ENCODE measurements around the gene RAB34.

Gene RAB34

GRCh38 chr17:28706471-28707338 lies 11.0 kb downstream of the RAB34 start:
- H3K4me1 Mint-ChIP-seq, result peaks cover 9% of the 10 kb centered on the region
- ATAC-seq (replicated peaks; ENCODE audit: extremely low read depth, poor library complexity, severe bottlenecking) (no peak), DNase-seq (ENCODE audit: low spot score in 2 of 2) (no peak)
- no peaks in the 10 kb centered on the region for H3K9me3 Mint-ChIP-seq
- H3K27ac Mint-ChIP-seq (ENCODE audit: low read depth), result no peak overlapping the region
- H3K27me3 Mint-ChIP-seq, result no peaks in the 10 kb centered on the region
- no peak overlapping the region for H3K4me3 Mint-ChIP-seq
- H3K36me3 Mint-ChIP-seq (ENCODE audit: insufficient read depth), result peaks cover 13% of the 10 kb centered on the region

GRCh38 chr17:28705728-28706334 lies 11.8 kb downstream of the RAB34 start:
- H3K9me3 Mint-ChIP-seq, result no peaks in the 10 kb centered on the region
- peak overlapping the region; percentile 53 for H3K27ac Mint-ChIP-seq (ENCODE audit: low read depth)
- DNase-seq (ENCODE audit: low spot score in 2 of 2) (no peak), ATAC-seq (replicated peaks; ENCODE audit: extremely low read depth, poor library complexity, severe bottlenecking) (no peak)
- peaks cover 6% of the 10 kb centered on the region for H3K4me1 Mint-ChIP-seq
- H3K27me3 Mint-ChIP-seq, result no peaks in the 10 kb centered on the region
- no peak overlapping the region for H3K4me3 Mint-ChIP-seq
- peaks cover 18% of the 10 kb centered on the region for H3K36me3 Mint-ChIP-seq (ENCODE audit: insufficient read depth)

DNA sequence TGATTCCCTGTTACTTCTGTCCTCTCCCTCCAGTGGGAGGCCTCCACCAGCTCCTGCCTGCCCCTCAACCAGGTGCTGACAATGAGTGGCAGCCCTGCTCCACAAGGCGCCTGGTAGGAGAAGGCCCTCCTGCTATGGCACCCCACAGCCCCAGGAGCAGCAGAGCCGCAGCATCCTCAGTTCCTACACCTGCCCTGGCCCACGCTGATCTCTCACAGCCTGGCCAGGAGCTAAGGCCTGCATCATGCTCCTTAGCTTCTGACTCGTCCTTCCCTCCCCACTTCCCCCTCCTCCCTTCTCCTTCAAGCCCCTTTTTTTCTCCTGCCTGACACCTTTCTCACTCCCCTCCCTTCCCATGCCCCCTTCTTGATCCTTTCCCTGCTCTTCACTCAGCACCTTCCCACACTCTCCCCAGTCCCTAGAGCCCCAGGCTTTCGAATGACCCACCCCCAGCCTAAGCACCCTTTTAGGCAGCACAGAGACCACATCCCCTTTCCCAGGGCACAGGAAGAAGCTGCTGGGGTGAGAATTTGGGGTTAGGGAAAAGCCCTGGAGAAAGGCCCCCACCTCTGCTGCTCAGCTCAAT lies 12.5 kb downstream of the RAB34 start:
- DNase-seq (ENCODE audit: low spot score in 2 of 2), result no peak
- no peaks in the 10 kb centered on the region for H3K4me1 Mint-ChIP-seq
- no peak for ATAC-seq (replicated peaks; ENCODE audit: extremely low read depth, poor library complexity, severe bottlenecking)

GRCh38 chr17:28704219-28704858 lies 13.3 kb downstream of the RAB34 start:
- H3K4me3 Mint-ChIP-seq, result no peak overlapping the region
- no peaks in the 10 kb centered on the region for H3K27me3 Mint-ChIP-seq
- H3K27ac Mint-ChIP-seq (ENCODE audit: low read depth), result no peak overlapping the region
- peaks cover 24% of the 10 kb centered on the region for H3K36me3 Mint-ChIP-seq (ENCODE audit: insufficient read depth)
- no peaks in the 10 kb centered on the region for H3K9me3 Mint-ChIP-seq
- H3K4me1 Mint-ChIP-seq, result no peaks in the 10 kb centered on the region
- ATAC-seq (replicated peaks; ENCODE audit: extremely low read depth, poor library complexity, severe bottlenecking), result no peak
- DNase-seq (ENCODE audit: low spot score in 2 of 2), result no peak

More for the DNA sequence above, 12.5 kb downstream of the RAB34 start:
- H3K9me3 Mint-ChIP-seq, result no peaks in the 10 kb centered on the region
- peaks cover 19% of the 10 kb centered on the region for H3K36me3 Mint-ChIP-seq (ENCODE audit: insufficient read depth)
- peak overlapping the region; percentile 53 for H3K27ac Mint-ChIP-seq (ENCODE audit: low read depth)
- H3K27me3 Mint-ChIP-seq, result no peaks in the 10 kb centered on the region
- H3K4me3 Mint-ChIP-seq, result no peak overlapping the region

DNA sequence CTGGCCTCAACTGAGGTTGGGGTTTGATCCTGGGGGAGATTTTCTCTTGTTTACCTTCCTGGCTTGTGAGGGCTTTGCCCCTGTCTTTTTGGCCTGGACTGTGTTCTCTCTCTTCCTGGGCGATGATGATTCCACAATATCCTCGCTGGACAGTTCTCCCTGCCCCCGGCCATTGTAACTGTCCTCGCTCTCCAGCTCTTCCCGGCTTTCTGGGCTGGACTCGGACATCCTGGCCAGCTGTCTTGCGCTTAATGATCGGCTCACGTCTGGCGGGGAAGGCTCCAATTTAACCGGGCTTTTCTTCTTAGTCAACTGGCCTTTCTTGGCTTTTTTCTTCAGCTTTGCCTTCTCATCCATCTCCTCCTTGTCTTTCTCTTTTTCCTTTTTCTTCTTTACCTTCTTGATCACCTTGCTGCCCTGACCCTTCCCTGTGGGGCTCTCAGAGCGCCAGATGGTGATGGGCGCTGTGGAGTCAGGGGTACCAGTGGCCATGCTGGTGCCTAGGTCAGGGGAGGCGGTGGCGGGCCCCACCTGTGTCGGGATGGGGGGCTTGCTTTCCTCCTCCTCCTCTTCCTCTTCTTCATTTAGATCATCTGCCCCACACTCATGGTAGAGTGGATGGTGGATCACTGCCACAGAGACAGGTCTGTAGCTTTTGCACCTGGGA lies 14.0 kb downstream of the RAB34 start:
- DNase-seq (ENCODE audit: low spot score in 2 of 2), result no peak
- Mint-ChIP-seq H3K27me3 (no peaks in the 10 kb centered on the region), H3K9me3 (no peaks in the 10 kb centered on the region), H3K4me1 (no peaks in the 10 kb centered on the region), H3K36me3 (ENCODE audit: insufficient read depth) (peaks cover 29% of the 10 kb centered on the region), H3K4me3 (no peak overlapping the region), H3K27ac (ENCODE audit: low read depth) (no peak overlapping the region)
- ATAC-seq (replicated peaks; ENCODE audit: extremely low read depth, poor library complexity, severe bottlenecking), result no peak

- no peak for ATAC-seq (replicated peaks; ENCODE audit: extremely low read depth, poor library complexity, severe bottlenecking)
- no peak overlapping the region for H3K4me3 Mint-ChIP-seq
- H3K4me1 Mint-ChIP-seq, result no peaks in the 10 kb centered on the region
- H3K36me3 Mint-ChIP-seq (ENCODE audit: insufficient read depth), result peaks cover 35% of the 10 kb centered on the region
- H3K27ac Mint-ChIP-seq (ENCODE audit: low read depth), result no peak overlapping the region
- no peaks in the 10 kb centered on the region for H3K27me3 Mint-ChIP-seq
- no peak for DNase-seq (ENCODE audit: low spot score in 2 of 2)
- no peaks in the 10 kb centered on the region for H3K9me3 Mint-ChIP-seq
These were observed 14.9 kb downstream of the RAB34 start for GRCh38 chr17:28702752-28703150.

GRCh38 chr17:28702026-28702751 lies 15.5 kb downstream of the RAB34 start:
- DNase-seq (ENCODE audit: low spot score in 2 of 2), result no peak

GRCh38 chr17:28700830-28701492 lies 16.7 kb downstream of the RAB34 start:
- H3K27me3 Mint-ChIP-seq, result no peaks in the 10 kb centered on the region
- H3K9me3 Mint-ChIP-seq, result no peaks in the 10 kb centered on the region
- H3K36me3 Mint-ChIP-seq (ENCODE audit: insufficient read depth), result peaks cover 48% of the 10 kb centered on the region
- ATAC-seq (replicated peaks; ENCODE audit: extremely low read depth, poor library complexity, severe bottlenecking) (no peak), DNase-seq (ENCODE audit: low spot score in 2 of 2) (no peak)
- H3K4me3 Mint-ChIP-seq, result no peak overlapping the region
- no peaks in the 10 kb centered on the region for H3K4me1 Mint-ChIP-seq
- peak overlapping the region; percentile 32 for H3K27ac Mint-ChIP-seq (ENCODE audit: low read depth)

More at GRCh38 chr17:28702026-28702751, 15.5 kb downstream of the RAB34 start:
- no peaks in the 10 kb centered on the region for H3K27me3 Mint-ChIP-seq
- ATAC-seq (replicated peaks; ENCODE audit: extremely low read depth, poor library complexity, severe bottlenecking), result no peak
- peaks cover 38% of the 10 kb centered on the region for H3K36me3 Mint-ChIP-seq (ENCODE audit: insufficient read depth)
- H3K27ac Mint-ChIP-seq (ENCODE audit: low read depth), result no peak overlapping the region
- H3K4me3 Mint-ChIP-seq, result no peak overlapping the region
- no peaks in the 10 kb centered on the region for H3K9me3 Mint-ChIP-seq
- H3K4me1 Mint-ChIP-seq, result no peaks in the 10 kb centered on the region

GRCh38 chr17:28700278-28700677 lies 17.4 kb downstream of the RAB34 start:
- ATAC-seq (replicated peaks; ENCODE audit: extremely low read depth, poor library complexity, severe bottlenecking), result no peak
- Mint-ChIP-seq H3K27me3 (no peaks in the 10 kb centered on the region), H3K36me3 (ENCODE audit: insufficient read depth) (peaks cover 54% of the 10 kb centered on the region), H3K4me1 (no peaks in the 10 kb centered on the region), H3K27ac (ENCODE audit: low read depth) (no peak overlapping the region), H3K4me3 (no peak overlapping the region), H3K9me3 (no peaks in the 10 kb centered on the region)
- no peak for DNase-seq (ENCODE audit: low spot score in 2 of 2)

DNA sequence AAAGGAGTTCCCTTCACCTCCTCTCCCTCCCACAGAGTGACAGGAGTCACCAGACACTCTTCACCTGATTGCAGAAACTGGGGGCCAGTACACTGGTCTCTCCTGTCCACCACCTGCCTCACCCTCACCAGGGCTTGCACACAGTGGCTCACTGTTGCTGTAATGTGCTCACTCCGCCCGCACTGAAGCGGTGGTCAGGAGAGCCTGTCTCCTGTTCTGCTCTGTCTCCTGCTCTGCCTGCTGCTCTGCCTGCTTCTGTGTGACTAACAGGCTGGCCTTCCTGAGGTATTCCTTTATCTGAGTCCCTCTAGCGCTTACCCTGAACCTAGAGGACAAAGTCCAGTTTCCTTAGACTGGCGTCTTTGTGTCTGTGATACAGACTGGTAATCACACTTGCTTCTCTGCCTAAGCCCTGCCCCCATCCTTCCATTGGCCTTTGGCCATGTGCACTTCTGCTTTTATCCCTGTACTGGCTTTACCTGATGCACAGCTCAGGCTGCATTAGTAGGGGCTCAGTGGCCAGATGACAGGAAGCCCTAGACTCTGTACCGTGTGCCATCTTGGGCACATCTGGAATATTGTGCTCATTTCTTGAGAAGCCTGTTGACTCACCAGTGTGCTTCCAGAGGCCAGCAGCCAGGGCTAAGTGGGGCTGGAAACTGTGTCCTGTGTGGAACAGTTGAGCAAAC lies 19.3 kb downstream of the RAB34 start:
- no peak overlapping the region for H3K27ac Mint-ChIP-seq (ENCODE audit: low read depth)

DNA sequence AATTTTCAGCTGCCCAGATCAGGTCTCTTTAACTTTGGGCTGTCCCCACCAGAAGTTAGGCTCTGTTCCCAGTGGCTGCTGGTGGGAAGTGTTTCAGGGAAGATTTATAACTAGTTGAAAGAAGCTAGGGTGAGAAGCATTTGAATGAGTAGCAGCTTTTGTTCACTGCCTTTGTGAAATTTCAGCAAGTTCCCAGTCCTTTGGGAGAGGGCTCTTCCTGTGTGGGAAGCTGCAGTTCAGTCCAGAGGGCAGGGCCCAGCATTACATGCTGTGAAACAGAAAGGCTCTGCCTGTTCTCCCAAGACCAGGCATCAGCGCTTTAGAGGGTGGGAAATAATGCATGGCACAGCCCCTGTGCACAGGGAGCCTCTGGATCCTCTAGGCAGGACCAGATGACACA lies 23.8 kb downstream of the RAB34 start:
- no peak for ATAC-seq (replicated peaks; ENCODE audit: extremely low read depth, poor library complexity, severe bottlenecking)
- Mint-ChIP-seq H3K4me3 (no peak overlapping the region), H3K27ac (ENCODE audit: low read depth) (peak overlapping the region; percentile 51), H3K4me1 (no peaks in the 10 kb centered on the region), H3K27me3 (no peaks in the 10 kb centered on the region), H3K9me3 (no peaks in the 10 kb centered on the region), H3K36me3 (ENCODE audit: insufficient read depth) (peaks cover 73% of the 10 kb centered on the region)
- no peak for DNase-seq (ENCODE audit: low spot score in 2 of 2)

More for the DNA sequence above, 19.3 kb downstream of the RAB34 start:
- Mint-ChIP-seq H3K4me3 (no peak overlapping the region), H3K27me3 (no peaks in the 10 kb centered on the region), H3K9me3 (no peaks in the 10 kb centered on the region), H3K4me1 (no peaks in the 10 kb centered on the region), H3K36me3 (ENCODE audit: insufficient read depth) (peaks cover 67% of the 10 kb centered on the region)
- ATAC-seq (replicated peaks; ENCODE audit: extremely low read depth, poor library complexity, severe bottlenecking) (no peak), DNase-seq (ENCODE audit: low spot score in 2 of 2) (no peak)
